H54 (cell line): Measurements from ENCODE around the gene ERBB2.
"Not testable (repeated sequence)": the region's sequence is repeated elsewhere in the genome, so short reads cannot be mapped to it uniquely, and the experiment has no call there.

ENCODE experiments used
- DNase-seq: peaks from one replicate; pipeline ENCODE4 v3.0.0; 2011; ENCODE audit warnings: low spot score, mixed read lengths; ENCODE audit not compliant: insufficient read length
- FAIRE-seq: peaks from 3 replicates; lab custom pipeline; 2011; peaks lifted over from hg19 to GRCh38; lab: Jason Lieb, UNC
- POLR2A ChIP-seq: IDR thresholded peaks from 2 replicates; pipeline ENCODE4 v1.6.1; 2011; ENCODE audit warnings: low read depth, mild to moderate bottlenecking, low read length

ERBB2 gene

DNA sequence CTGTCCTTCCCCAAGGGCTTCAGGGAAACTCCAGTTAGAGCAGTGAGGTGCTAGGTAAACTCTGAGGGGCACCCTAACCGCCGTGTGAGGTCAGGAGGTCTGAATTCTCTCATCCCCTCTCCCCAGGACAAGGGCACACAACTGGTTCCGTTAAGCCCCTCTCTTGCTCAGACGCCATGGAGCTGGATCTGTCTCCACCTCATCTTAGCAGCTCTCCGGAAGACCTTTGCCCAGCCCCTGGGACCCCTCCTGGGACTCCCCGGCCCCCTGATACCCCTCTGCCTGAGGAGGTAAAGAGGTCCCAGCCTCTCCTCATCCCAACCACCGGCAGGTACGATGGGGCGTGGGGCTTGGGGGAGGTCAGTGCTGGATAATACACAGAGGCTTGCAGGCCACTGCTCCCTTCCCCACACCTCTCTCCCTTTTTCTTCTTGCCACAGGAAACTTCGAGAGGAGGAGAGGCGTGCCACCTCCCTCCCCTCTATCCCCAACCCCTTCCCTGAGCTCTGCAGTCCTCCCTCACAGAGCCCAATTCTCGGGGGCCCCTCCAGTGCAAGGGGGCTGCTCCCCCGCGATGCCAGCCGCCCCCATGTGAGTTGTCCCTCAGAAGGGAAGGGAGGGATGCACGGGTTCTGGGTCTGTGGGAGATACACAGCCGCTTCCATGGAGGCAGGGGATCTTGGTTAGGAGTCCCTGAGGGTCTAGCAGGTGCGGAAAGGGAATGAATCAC is 42.4 kb downstream of the ERBB2 start:
- no peak for DNase-seq
- no peak for TF ChIP-seq POLR2A
- FAIRE-seq, result no peak

GRCh38 chr17:39742856-39743436 is 43.1 kb downstream of the ERBB2 start:
- FAIRE-seq, result no peak
- TF ChIP-seq POLR2A, result no peak
- no peak for DNase-seq

GRCh38 chr17:39744075-39744835 is 44.4 kb downstream of the ERBB2 start:
- FAIRE-seq (no peak), DNase-seq (no peak)
- no peak for TF ChIP-seq POLR2A

GRCh38 chr17:39744836-39745215 is 45.0 kb downstream of the ERBB2 start:
- DNase-seq, result no peak
- no peak for TF ChIP-seq POLR2A
- FAIRE-seq, result no peak

DNA sequence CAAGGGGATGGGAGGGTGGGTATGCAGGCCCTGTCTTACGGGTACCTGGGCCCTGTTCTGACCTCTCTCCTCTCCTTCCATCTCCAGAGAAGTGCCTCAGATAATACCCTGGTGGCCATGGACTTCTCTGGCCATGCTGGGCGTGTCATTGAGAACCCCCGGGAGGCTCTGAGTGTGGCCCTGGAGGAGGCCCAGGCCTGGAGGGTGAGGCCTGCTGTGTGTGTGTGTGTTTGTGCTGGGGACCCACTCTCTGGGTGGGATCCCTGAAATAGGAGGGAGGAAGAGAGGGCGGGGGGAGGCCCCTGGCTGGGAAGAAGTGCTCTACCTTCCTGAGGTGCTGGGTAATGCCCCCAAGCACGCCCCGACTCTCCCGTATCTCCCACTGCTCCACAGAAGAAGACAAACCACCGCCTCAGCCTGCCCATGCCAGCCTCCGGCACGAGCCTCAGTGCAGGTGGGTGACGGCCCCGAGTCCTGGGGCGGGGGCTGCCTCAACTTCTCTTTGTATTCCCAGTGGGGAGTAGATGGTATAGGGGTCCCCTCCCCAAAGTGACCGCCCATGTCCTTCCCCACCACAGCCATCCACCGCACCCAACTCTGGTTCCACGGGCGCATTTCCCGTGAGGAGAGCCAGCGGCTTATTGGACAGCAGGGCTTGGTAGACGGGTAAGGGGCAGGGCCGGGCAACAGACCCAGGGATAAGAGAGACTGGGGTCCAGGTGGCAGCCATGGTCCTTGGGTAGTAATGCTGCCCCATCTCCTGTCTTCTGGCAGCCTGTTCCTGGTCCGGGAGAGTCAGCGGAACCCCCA is 45.7 kb downstream of the ERBB2 start:
- no peak for FAIRE-seq
- DNase-seq, result no peak
- TF ChIP-seq POLR2A, result no peak

GRCh38 chr17:39746145-39746461 is 46.2 kb downstream of the ERBB2 start:
- no peak for DNase-seq
- TF ChIP-seq POLR2A, result no peak
- no peak for FAIRE-seq

DNA sequence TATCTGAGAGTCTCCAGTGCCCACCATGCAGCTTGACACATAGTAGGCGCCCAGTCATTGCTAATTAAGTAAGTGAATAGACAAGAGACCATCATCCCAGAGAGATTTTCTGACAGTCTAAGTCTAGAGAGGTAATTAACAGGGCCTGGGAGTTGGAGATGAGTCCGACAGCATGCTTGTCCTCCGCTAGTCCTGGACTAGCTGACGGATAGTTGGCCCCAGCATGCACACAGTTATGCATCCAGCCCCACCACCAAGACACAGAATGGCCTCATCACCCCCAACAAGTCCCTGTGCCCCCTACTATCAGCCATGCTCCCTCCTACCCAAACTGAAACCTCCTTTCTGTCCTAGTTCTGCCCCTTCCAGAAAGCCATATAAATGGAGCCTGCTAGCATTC is 47.9 kb downstream of the ERBB2 start:
- TF ChIP-seq POLR2A, result no peak
- DNase-seq (no peak), FAIRE-seq (no peak)

GRCh38 chr17:39748444-39749034 is 48.7 kb downstream of the ERBB2 start:
- not testable (repeated sequence) for FAIRE-seq, DNase-seq

- DNase-seq, result no peak
- TF ChIP-seq POLR2A, result no peak
- no peak for FAIRE-seq
These were observed 50.5 kb downstream of the ERBB2 start for GRCh38 chr17:39750131-39751015.

DNA sequence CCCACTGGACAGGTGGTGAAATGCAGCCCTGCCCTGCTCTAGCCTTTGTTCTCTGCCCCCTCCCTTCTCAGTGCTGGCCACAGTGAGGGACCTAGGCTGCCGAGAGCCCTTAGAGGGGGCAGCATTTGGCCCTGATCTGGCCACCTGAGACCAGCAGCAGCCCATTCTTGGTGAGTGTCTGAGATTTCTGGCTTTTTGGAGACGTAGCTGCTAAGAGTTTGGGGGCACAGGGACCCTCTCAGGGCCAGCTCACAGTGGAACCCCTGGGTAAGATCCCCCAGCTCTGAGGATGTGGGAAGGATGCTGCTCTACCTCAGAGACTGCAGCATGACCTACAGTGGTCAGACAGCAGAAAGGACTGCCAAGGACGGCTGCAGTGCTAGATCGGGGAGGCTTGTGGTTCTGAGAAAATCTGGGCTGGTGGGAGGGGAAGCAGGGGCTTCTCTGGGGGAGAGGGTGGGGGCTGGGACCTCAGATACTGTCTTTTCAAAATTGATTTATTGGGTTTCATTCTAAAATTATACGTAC is 51.2 kb downstream of the ERBB2 start:
- DNase-seq, result no peak
- no peak for TF ChIP-seq POLR2A
- no peak for FAIRE-seq

DNA sequence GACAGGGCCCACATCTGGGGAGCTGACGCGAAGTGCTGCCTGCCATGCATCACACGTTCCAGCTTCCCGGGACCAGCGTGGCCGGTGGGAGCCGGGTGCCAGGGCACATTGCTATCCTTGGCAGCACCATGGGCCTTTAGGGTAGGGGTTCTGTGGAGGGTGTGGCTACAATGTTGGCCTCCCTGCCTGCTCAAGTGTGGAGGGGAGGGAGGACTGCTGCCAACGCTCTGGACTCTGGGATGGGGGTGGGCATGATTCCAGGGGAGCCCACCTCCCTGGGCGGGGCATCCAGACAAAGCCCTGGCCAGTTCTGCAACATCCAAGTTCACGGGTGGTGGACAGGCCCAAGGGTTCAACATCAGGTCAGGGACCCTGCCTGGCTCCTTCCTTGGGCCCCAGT is 51.8 kb downstream of the ERBB2 start:
- TF ChIP-seq POLR2A, result no peak
- DNase-seq (no peak), FAIRE-seq (no peak)

GRCh38 chr17:39752241-39752881 is 52.5 kb downstream of the ERBB2 start:
- no peak for TF ChIP-seq POLR2A
- no peak for DNase-seq
- no peak for FAIRE-seq
